ENCODE measurements around the gene ARFGEF2. TPM values are rescaled to one million over a fixed set of nuclear protein-coding genes. Genes with fewer than 3 reads are reported as not detected.

Gene ARFGEF2
- total RNA-seq, 1 experiment from 2014 or later, result 30.3 TPM

- H3K27ac Mint-ChIP-seq (ENCODE audit: low read depth, unreplicated experiment), result no peak overlapping the region
These were observed 16.2 kb downstream of the ARFGEF2 start for GRCh38 chr20:48937674-48938073.

DNA sequence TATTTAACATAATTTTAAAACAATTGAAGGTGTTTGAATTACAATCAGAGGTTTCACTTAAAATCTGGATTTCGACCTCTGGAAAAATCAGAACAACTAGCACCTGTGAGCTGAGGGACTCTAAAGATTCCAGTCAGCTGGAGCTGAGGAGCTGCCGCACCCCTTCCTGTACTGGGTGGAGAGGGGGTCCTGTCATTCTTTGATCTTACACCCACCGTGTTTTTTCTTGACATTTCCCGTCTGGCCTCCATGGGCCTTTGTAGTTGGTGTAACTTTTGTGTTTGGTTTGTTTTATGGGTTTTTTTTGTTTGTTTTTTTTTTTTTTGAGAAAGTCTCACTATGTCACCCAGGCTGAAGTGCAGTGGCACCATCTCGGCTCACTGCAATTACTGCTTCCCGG lies 17.2 kb downstream of the ARFGEF2 start:
- ChIA-PET CTCF (interaction anchor here (0.6 kb wide), 1 partner anchor 232 kb away, joined by 3 read pairs; no protein-coding TSS in a partner anchor), POLR2A (interaction anchor here (0.8 kb wide), 1 partner anchor 16 kb away, joined by 5 read pairs; no protein-coding TSS in a partner anchor)
- Mint-ChIP-seq H3K36me3 (ENCODE audit: insufficient read depth, unreplicated experiment) (peaks cover 24% of the 10 kb centered on the region), H3K27me3 (ENCODE audit: insufficient read depth, unreplicated experiment) (no peaks in the 10 kb centered on the region), H3K9me3 (ENCODE audit: unreplicated experiment) (no peaks in the 10 kb centered on the region), H3K4me3 (ENCODE audit: unreplicated experiment) (no peak overlapping the region), H3K4me1 (ENCODE audit: insufficient read depth, unreplicated experiment) (no peaks in the 10 kb centered on the region), H3K27ac (ENCODE audit: low read depth, unreplicated experiment) (no peak overlapping the region)
- no peak for DNase-seq (ENCODE audit: unreplicated experiment)
- BruUV-seq (replicated peaks), result no TSS peak
- intact Hi-C loops (cut with micrococcal nuclease), result no loop called here
- TF ChIP-seq, protein P1, sequence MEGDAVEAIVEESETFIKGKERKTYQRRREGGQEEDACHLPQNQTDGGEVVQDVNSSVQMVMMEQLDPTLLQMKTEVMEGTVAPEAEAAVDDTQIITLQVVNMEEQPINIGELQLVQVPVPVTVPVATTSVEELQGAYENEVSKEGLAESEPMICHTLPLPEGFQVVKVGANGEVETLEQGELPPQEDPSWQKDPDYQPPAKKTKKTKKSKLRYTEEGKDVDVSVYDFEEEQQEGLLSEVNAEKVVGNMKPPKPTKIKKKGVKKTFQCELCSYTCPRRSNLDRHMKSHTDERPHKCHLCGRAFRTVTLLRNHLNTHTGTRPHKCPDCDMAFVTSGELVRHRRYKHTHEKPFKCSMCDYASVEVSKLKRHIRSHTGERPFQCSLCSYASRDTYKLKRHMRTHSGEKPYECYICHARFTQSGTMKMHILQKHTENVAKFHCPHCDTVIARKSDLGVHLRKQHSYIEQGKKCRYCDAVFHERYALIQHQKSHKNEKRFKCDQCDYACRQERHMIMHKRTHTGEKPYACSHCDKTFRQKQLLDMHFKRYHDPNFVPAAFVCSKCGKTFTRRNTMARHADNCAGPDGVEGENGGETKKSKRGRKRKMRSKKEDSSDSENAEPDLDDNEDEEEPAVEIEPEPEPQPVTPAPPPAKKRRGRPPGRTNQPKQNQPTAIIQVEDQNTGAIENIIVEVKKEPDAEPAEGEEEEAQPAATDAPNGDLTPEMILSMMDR (IDR thresholded peaks at IDR 0.05; ENCODE audit: unreplicated experiment), result no peak

More at GRCh38 chr20:48937674-48938073, 16.2 kb downstream of the ARFGEF2 start:
- ChIA-PET POLR2A (interaction anchor here (1.0 kb wide), 1 partner anchor 46 kb away, joined by 3 read pairs; no protein-coding TSS in a partner anchor), CTCF (interaction anchor here (0.6 to 1.2 kb wide), 2 partner anchors 47 to 51 kb away, joined by 3 to 4 read pairs; no protein-coding TSS in a partner anchor)
- H3K36me3 Mint-ChIP-seq (ENCODE audit: insufficient read depth, unreplicated experiment), result peaks cover 17% of the 10 kb centered on the region
- no peaks in the 10 kb centered on the region for H3K4me1 Mint-ChIP-seq (ENCODE audit: insufficient read depth, unreplicated experiment)
- no peaks in the 10 kb centered on the region for H3K9me3 Mint-ChIP-seq (ENCODE audit: unreplicated experiment)
- TF ChIP-seq, protein P1 (IDR thresholded peaks at IDR 0.05; ENCODE audit: unreplicated experiment), result no peak
- DNase-seq (ENCODE audit: unreplicated experiment), result no peak
- no peaks in the 10 kb centered on the region for H3K27me3 Mint-ChIP-seq (ENCODE audit: insufficient read depth, unreplicated experiment)
- H3K4me3 Mint-ChIP-seq (ENCODE audit: unreplicated experiment), result no peak overlapping the region
- no TSS peak for BruUV-seq (replicated peaks)
- intact Hi-C loops (cut with micrococcal nuclease), result no loop called here

DNA sequence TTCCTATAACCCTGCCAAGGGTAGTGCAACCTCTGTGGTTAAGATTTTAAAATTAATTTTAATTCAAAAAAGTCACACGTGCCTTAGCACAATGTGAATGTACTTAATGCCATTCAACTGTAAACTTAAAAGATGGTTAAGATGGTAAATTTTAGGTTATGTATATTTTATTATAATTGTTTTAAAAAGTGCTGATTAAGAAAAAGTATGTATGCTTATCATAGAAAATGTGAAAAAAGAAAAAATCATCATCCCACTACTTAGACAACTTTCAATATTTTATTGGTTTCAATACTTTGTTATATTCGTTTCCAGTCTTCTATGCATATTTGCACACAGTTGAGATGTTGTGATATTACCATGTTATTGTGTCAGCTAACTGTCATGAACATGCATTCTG lies 18.7 kb downstream of the ARFGEF2 start:
- H3K9me3 Mint-ChIP-seq (ENCODE audit: unreplicated experiment), result no peaks in the 10 kb centered on the region
- CTCF ChIA-PET, result no interaction called here
- POLR2A ChIA-PET, result no interaction called here
- peaks cover 37% of the 10 kb centered on the region for H3K36me3 Mint-ChIP-seq (ENCODE audit: insufficient read depth, unreplicated experiment)
- H3K4me1 Mint-ChIP-seq (ENCODE audit: insufficient read depth, unreplicated experiment), result no peaks in the 10 kb centered on the region
- H3K27me3 Mint-ChIP-seq (ENCODE audit: insufficient read depth, unreplicated experiment), result no peaks in the 10 kb centered on the region
- no peak for DNase-seq (ENCODE audit: unreplicated experiment)
- H3K4me3 Mint-ChIP-seq (ENCODE audit: unreplicated experiment), result no peak overlapping the region
- TF ChIP-seq, protein P1 (IDR thresholded peaks at IDR 0.05; ENCODE audit: unreplicated experiment), result no peak
- BruUV-seq (replicated peaks), result no TSS peak
- intact Hi-C loops (cut with micrococcal nuclease), result no loop called here
- no peak overlapping the region for H3K27ac Mint-ChIP-seq (ENCODE audit: low read depth, unreplicated experiment)

DNA sequence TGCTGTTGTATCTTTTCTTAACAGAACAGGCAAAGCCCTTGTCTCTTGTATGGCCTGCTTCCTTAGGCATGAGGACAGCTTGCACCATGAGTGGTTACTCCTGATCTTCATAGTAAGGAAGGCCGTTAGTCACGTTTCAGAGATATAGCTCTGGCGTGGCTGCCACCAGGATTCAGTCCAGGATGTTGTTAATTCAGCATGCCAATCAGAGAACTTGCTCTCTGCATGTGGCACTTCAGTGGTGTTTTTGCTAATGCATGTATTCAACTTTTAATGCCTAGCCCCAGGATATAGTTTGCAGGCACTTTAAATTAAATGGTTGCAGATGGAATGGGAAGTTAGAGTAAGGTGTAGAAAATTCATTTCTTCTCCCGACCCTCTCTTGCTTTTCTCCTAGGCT lies 20.0 kb downstream of the ARFGEF2 start:
- intact Hi-C loops (cut with micrococcal nuclease), result no loop called here
- DNase-seq (ENCODE audit: unreplicated experiment), result no peak
- Mint-ChIP-seq H3K27ac (ENCODE audit: low read depth, unreplicated experiment) (no peak overlapping the region), H3K9me3 (ENCODE audit: unreplicated experiment) (no peaks in the 10 kb centered on the region), H3K4me3 (ENCODE audit: unreplicated experiment) (no peak overlapping the region), H3K4me1 (ENCODE audit: insufficient read depth, unreplicated experiment) (no peaks in the 10 kb centered on the region), H3K27me3 (ENCODE audit: insufficient read depth, unreplicated experiment) (no peaks in the 10 kb centered on the region), H3K36me3 (ENCODE audit: insufficient read depth, unreplicated experiment) (peaks cover 42% of the 10 kb centered on the region)
- ChIA-PET CTCF (interaction anchor here (1.5 kb wide), 1 partner anchor 36 kb away, joined by 5 read pairs; no protein-coding TSS in a partner anchor), POLR2A (interaction anchor here (0.8 kb wide), 1 partner anchor 19 kb away, joined by 4 read pairs; no protein-coding TSS in a partner anchor)
- BruUV-seq (replicated peaks), result no TSS peak
- TF ChIP-seq, protein P1 (IDR thresholded peaks at IDR 0.05; ENCODE audit: unreplicated experiment), result no peak
